ENCODE measurements around the gene CFAP43.

Gene CFAP43

GRCh38 chr10:104098358-104098925 is 133.7 kb downstream of the CFAP43 start:
- no peaks in the 10 kb centered on the region for H3K4me1 Mint-ChIP-seq
- H3K36me3 Mint-ChIP-seq = peaks cover 1% of the 10 kb centered on the region
- H3K9me3 Mint-ChIP-seq = no peaks in the 10 kb centered on the region
- no peak overlapping the region for H3K27ac Mint-ChIP-seq
- peaks cover 3% of the 10 kb centered on the region for H3K27me3 Mint-ChIP-seq
- DNase-seq (ENCODE audit: low spot score in 2 of 2) = no peak
- no peak overlapping the region for H3K4me3 Mint-ChIP-seq
- no peak for ATAC-seq (ENCODE audit: low read depth)

- no peak for ATAC-seq (ENCODE audit: low read depth)
- Mint-ChIP-seq H3K4me3 (no peak overlapping the region), H3K9me3 (no peaks in the 10 kb centered on the region), H3K36me3 (peaks cover 1% of the 10 kb centered on the region), H3K27me3 (peaks cover 3% of the 10 kb centered on the region), H3K4me1 (no peaks in the 10 kb centered on the region), H3K27ac (no peak overlapping the region)
- DNase-seq (ENCODE audit: low spot score in 2 of 2) = no peak
These were observed 135.5 kb downstream of the CFAP43 start for GRCh38 chr10:104096692-104097091.

- Mint-ChIP-seq H3K4me1 (no peaks in the 10 kb centered on the region), H3K36me3 (peaks cover 1% of the 10 kb centered on the region), H3K4me3 (no peak overlapping the region), H3K27me3 (peaks cover 4% of the 10 kb centered on the region), H3K9me3 (no peaks in the 10 kb centered on the region), H3K27ac (no peak overlapping the region)
- ATAC-seq (ENCODE audit: low read depth) (no peak), DNase-seq (ENCODE audit: low spot score in 2 of 2) (no peak)
These were observed 139.4 kb downstream of the CFAP43 start for GRCh38 chr10:104092749-104093148.

DNA sequence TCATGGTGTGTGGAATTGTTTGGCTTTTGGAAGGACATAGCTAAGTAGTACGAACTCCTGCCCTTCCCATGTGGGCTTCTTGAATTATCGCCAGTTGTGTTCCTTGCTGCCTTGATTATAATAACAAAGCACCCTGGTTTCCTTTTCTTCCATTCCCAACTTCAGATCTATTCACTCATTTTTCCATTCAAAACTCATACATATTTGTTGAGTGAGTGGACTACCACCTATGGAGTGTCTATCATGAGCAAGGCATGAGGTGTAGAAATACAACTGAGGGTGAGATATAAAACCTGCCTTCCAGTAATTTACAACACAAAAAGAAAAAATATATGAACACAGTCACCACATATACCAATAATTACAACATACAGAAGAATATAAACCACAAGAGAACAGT is 141.6 kb downstream of the CFAP43 start:
- Mint-ChIP-seq H3K27me3 (peaks cover 4% of the 10 kb centered on the region), H3K4me1 (no peaks in the 10 kb centered on the region), H3K27ac (no peak overlapping the region), H3K36me3 (no peaks in the 10 kb centered on the region), H3K4me3 (no peak overlapping the region), H3K9me3 (no peaks in the 10 kb centered on the region)
- ATAC-seq (ENCODE audit: low read depth) = no peak
- no peak for DNase-seq (ENCODE audit: low spot score in 2 of 2)

GRCh38 chr10:104089621-104090020 is 142.5 kb downstream of the CFAP43 start:
- no peak for ATAC-seq (ENCODE audit: low read depth)
- Mint-ChIP-seq H3K27me3 (peaks cover 4% of the 10 kb centered on the region), H3K9me3 (no peaks in the 10 kb centered on the region), H3K4me1 (no peaks in the 10 kb centered on the region), H3K4me3 (no peak overlapping the region), H3K27ac (no peak overlapping the region), H3K36me3 (no peaks in the 10 kb centered on the region)
- DNase-seq (ENCODE audit: low spot score in 2 of 2) = no peak

DNA sequence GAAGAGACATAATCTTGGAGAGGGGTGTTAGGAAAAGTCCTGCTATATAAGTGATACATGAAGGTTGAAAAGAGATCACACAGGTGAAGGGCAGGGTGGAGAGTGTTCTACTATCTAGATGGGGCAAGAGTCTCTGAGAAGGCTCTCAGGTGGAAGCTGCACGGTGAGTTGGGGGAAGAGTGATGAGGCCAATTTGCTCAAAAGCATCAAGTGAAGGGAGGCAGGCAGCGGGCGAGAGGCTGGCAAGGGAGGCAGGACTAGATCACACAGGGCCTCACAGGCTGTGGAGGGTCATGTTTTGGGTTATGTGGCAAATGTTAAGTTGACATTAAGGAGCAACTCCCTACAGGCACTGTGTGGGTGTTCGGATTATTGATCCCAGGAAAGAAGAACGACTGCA is 143.9 kb downstream of the CFAP43 start:
- Mint-ChIP-seq H3K36me3 (no peaks in the 10 kb centered on the region), H3K27ac (no peak overlapping the region), H3K27me3 (peaks cover 5% of the 10 kb centered on the region), H3K4me1 (no peaks in the 10 kb centered on the region), H3K4me3 (no peak overlapping the region), H3K9me3 (no peaks in the 10 kb centered on the region)
- no peak for ATAC-seq (ENCODE audit: low read depth)
- no peak for DNase-seq (ENCODE audit: low spot score in 2 of 2)

- H3K4me3 Mint-ChIP-seq = no peak within 1 kb of the TSS
- no peaks in the 10 kb centered on the region for H3K36me3 Mint-ChIP-seq
- peaks cover 6% of the 10 kb centered on the region for H3K27me3 Mint-ChIP-seq
- ATAC-seq (ENCODE audit: low read depth) (no peak), DNase-seq (ENCODE audit: low spot score in 2 of 2) (no peak)
- no peaks in the 10 kb centered on the region for H3K4me1 Mint-ChIP-seq
- H3K27ac Mint-ChIP-seq = no peak within 1 kb of the TSS
- H3K9me3 Mint-ChIP-seq = no peaks in the 10 kb centered on the region
These were observed 146.3 kb downstream of the CFAP43 start, which contains the start of gene COL17A1 for GRCh38 chr10:104085801-104086400. TSS of gene COL17A1 (minus strand) at chr10:104085880. CDS start at chr10:104080673, 5,207 bp downstream.

DNA sequence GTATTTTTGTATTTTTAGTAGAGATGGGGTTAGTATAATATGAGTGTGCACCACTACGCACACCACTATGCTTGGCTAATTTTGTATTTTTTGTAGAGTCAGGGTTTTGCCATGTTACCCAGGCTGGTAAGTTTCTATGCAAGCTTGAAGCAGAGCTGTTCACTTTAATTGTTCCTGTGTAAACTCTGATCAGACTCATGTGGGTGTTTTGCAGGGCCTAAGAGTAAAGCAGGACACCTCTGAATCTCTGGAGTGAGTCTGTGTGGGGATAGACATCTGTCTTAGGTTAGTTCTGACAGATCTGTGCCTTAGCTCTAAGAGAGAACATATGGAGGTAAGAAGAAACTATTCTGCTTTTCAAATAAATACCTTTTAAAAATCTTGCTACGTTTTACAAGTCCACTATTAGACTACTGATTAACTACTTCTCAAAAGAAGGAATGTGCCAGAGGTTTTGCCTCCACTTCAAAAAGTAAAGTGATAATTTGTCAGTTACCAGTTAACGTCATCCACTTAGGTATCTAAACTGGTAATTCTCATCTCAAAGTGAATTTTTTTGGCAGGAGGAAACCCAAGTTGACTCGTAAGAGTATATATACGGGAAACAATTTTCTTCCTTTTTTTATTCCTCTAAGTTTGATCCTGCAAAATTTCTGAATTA is 147.6 kb downstream of the CFAP43 start:
- no peaks in the 10 kb centered on the region for H3K4me1 Mint-ChIP-seq
- DNase-seq (ENCODE audit: low spot score in 2 of 2) (no peak), ATAC-seq (ENCODE audit: low read depth) (no peak)
- H3K36me3 Mint-ChIP-seq = no peaks in the 10 kb centered on the region
- H3K27ac Mint-ChIP-seq = no peak overlapping the region
- H3K27me3 Mint-ChIP-seq = peaks cover 6% of the 10 kb centered on the region
- no peaks in the 10 kb centered on the region for H3K9me3 Mint-ChIP-seq
- no peak overlapping the region for H3K4me3 Mint-ChIP-seq

DNA sequence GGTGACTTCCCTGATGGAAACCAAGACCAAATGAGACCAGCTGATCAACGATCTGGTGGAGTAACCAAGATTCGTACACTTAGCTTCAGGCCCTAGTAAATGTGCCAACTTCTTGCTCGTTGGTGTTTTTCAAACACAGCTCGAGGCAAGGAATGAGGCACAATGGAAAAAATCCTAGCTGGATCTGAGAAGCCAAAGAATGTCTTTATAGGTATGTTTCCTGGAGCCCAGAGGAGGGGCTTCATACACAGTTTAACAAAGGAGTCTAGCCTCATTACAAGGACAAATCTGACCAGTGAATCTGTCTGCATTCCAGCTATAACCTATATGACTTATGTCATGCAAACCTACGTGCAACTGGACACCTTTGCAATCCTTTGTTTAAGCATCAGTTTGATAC is 150.2 kb downstream of the CFAP43 start:
- Mint-ChIP-seq H3K36me3 (no peaks in the 10 kb centered on the region), H3K27ac (no peak overlapping the region), H3K27me3 (peaks cover 3% of the 10 kb centered on the region), H3K4me3 (no peak overlapping the region), H3K9me3 (no peaks in the 10 kb centered on the region), H3K4me1 (no peaks in the 10 kb centered on the region)
- DNase-seq (ENCODE audit: low spot score in 2 of 2) (no peak), ATAC-seq (ENCODE audit: low read depth) (no peak)

GRCh38 chr10:104080762-104081161 is 151.4 kb downstream of the CFAP43 start:
- DNase-seq (ENCODE audit: low spot score in 2 of 2) = no peak
- Mint-ChIP-seq H3K27me3 (peaks cover 3% of the 10 kb centered on the region), H3K4me3 (no peak overlapping the region), H3K36me3 (no peaks in the 10 kb centered on the region), H3K4me1 (no peaks in the 10 kb centered on the region), H3K9me3 (no peaks in the 10 kb centered on the region), H3K27ac (no peak overlapping the region)
- peak; percentile 42 for ATAC-seq (ENCODE audit: low read depth)
